Heart left ventricle (tissue), 13 donors: ENCODE data around the gene ENTPD8.

Experiments
- CTCF ChIP-seq, 12 donors: fragments of 200-600 bp; sonication (generic) in 4 of 12; IDR thresholded peaks; one replicate each; pipeline versions ENCODE4 v1.5.0 to v1.8.0; 2018 to 2022; ENCODE audit warnings: antibody characterized with exemption in 12 of 12, mild to moderate bottlenecking in 5 of 12
- POLR2A ChIP-seq, 2 donors: fragments of 450-650 bp; IDR thresholded peaks; one replicate each; pipeline ENCODE4 v1.6.1; 2017; ENCODE audit warnings: antibody characterized with exemption in 2 of 2, mild to moderate bottlenecking in 2 of 2, moderate library complexity in 2 of 2
- donor health status: ischemic (EF 13 %, LVEDD 7.1; RV severe dilation, severe dysfunction).
- donor health status: DM: no; HTN: yes; CAD: no.
- donor health status: DM: no; HTN: no; CAD: no.
- donor health status: ischemic (EF 25% LVEDD 6.9; RV normal size, moderate dysfunction).
- donor health status: ischemic (EF 25% LVEDD 5.7; RV mildly dilated, moderate dysfunction).
- donor health status: ischemic (EF 35%, LVEDD 5.7; RV mildly dilated, moderate dysfunction).
- donor health status: nonischemic (EF 11% LVEDD 7.7; RV severe dilation, severe dysfunction).
- donor health status: DM: yes; HTN: yes; CAD: no.
- donor health status: PGD.
- donor health status: ischemic (EF 29% LVEDD 5.4; RV normal size, mild dysfunction).
- donor health status: nonischemic (EF 23%, LVEDD 6.1; RV moderate dilation, normal function).

DNA sequence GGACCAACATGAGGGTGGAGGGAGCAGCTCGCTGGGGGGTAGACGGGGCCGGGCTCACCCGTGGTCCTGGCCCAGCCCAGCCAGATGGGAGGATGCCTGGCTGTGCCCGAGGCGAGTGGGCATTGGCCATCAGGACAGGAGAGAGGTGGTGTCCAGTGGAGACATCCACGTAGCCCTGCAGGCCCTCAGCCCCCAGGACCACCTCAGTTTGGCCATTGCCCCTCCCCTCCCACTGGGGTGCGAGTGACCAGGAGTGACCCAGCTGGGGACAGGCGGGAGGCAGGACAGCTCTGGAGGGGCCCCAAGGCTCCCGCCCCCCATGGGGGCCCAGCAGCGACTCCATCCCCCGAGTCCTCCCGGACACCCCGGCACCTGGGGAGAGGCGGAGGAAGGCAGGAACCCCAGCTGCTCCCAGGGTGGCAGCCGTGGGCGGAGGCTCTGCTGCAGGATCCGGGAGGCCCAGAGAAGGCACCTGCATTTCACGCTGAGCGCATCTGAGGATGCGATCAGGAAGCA lies 9.7 kb downstream of the ENTPD8 start:
- TF ChIP-seq CTCF (IDR thresholded peaks at IDR 0.05): no peak
- no peak for TF ChIP-seq POLR2A (IDR thresholded peaks at IDR 0.05)
